IMR-90 (cell line): ENCODE data around the gene PPIL3. TPM values are rescaled to one million over a fixed set of nuclear protein-coding genes. Genes with fewer than 3 reads are reported as not detected.

Source experiments
- ATAC-seq: fragments of 200-7000 bp; cut with Tn5 transposase; 2 replicates; pipeline ENCODE4 v1.9.1; 2020; ENCODE audit warnings: low read depth, mild to moderate bottlenecking, moderate library complexity
- BruUV-seq: library from RNA; stranded (reverse); fragments of 400-500 nt; replicated peaks from 2 replicates; lab custom pipeline; 2021; lab: Mats Ljungman, UMichigan
- CTCF ChIA-PET: fragments of 300-600 bp; formaldehyde crosslinking; extraction: SDS; loops from one replicate; lab custom pipeline; 2021; ENCODE audit warnings: antibody characterized with exemption; lab: Yijun Ruan, JAX
- POLR2A ChIA-PET: fragments of 300-600 bp; sonication (Branson Sonifier 250); formaldehyde crosslinking; loops from one replicate; lab custom pipeline; 2022; ENCODE audit warnings: antibody characterized with exemption; ENCODE audit not compliant: unreplicated experiment; lab: Charles Lee
- DNase-seq: peaks from one replicate; pipeline ENCODE4 v3.0.0; 2013
- H2AFZ ChIP-seq: replicated peaks from 2 replicates; pipeline ENCODE3; 2013; ENCODE audit warnings: low read length, mild to moderate bottlenecking; ENCODE audit not compliant: poor library complexity
- H2AK5ac ChIP-seq: 2 replicates; pipeline ENCODE4 v1.6.1; 2013; ENCODE audit warnings: low read depth, low read length, inconsistent platforms
- H2AK9ac ChIP-seq: replicated peaks from 2 replicates; pipeline ENCODE3; 2013; ENCODE audit warnings: mild to moderate bottlenecking, low read depth, low read length, moderate library complexity; ENCODE audit not compliant: poor library complexity
- H2BK120ac ChIP-seq: 2 replicates; pipeline ENCODE4 v1.6.1; 2013; ENCODE audit warnings: low read depth, low read length, inconsistent platforms
- H2BK15ac ChIP-seq: 3 replicates; pipeline ENCODE4 v1.6.1; 2013; ENCODE audit warnings: low read depth, low read length, inconsistent platforms
- H2BK20ac ChIP-seq: 2 replicates; pipeline ENCODE4 v1.6.1; 2013; ENCODE audit warnings: low read depth, mild to moderate bottlenecking, inconsistent platforms, low read length, moderate library complexity
- H2BK5ac ChIP-seq: 2 replicates; pipeline ENCODE4 v1.6.1; 2013; ENCODE audit warnings: mild to moderate bottlenecking, low read depth, low read length, inconsistent platforms; ENCODE audit not compliant: poor library complexity, severe bottlenecking
- H3K14ac ChIP-seq: replicated peaks from 2 replicates; pipeline ENCODE4 v1.6.1; 2013; ENCODE audit warnings: low read depth, low read length, inconsistent platforms
- H3K18ac ChIP-seq: 2 replicates; pipeline ENCODE4 v1.6.1; 2013; ENCODE audit warnings: low read depth, low read length, control low read depth
- H3K23ac ChIP-seq: 2 replicates; pipeline ENCODE4 v1.6.1; 2013; ENCODE audit warnings: low read depth, low read length, inconsistent platforms
- H3K27ac ChIP-seq: 2 replicates; pipeline ENCODE4 v1.5.1; 2013; ENCODE audit warnings: mild to moderate bottlenecking, control low read depth, low read length; ENCODE audit not compliant: insufficient read depth
- H3K27me3 ChIP-seq: 2 replicates; pipeline ENCODE4 v1.6.1; 2013; ENCODE audit warnings: low read length; ENCODE audit not compliant: control insufficient read depth, insufficient read depth
- H3K36me3 ChIP-seq: 2 replicates; pipeline ENCODE4 v1.6.1; 2013; ENCODE audit warnings: low read length, mixed read lengths; ENCODE audit not compliant: control insufficient read depth, insufficient read depth
- H3K4ac ChIP-seq: 2 replicates; pipeline ENCODE4 v1.6.1; 2013; ENCODE audit warnings: low read depth, low read length, inconsistent platforms
- H3K4me1 ChIP-seq: 2 replicates; pipeline ENCODE4 v1.6.1; 2013; ENCODE audit warnings: low read length, mixed read lengths; ENCODE audit not compliant: control insufficient read depth, insufficient read depth
- H3K4me2 ChIP-seq: 2 replicates; pipeline ENCODE4 v1.6.1; 2013; ENCODE audit warnings: low read depth, mild to moderate bottlenecking, control low read depth, low read length, moderate library complexity
- H3K4me3 ChIP-seq: 2 replicates; pipeline ENCODE4 v1.5.1; 2013; ENCODE audit warnings: low read depth, mild to moderate bottlenecking, control low read depth, low read length, moderate library complexity; ENCODE audit not compliant: insufficient read depth
- H3K56ac ChIP-seq: 2 replicates; pipeline ENCODE4 v1.6.1; 2013; ENCODE audit warnings: low read length, inconsistent platforms; ENCODE audit not compliant: insufficient read depth; ENCODE audit errors: extremely low read depth
- H3K79me1 ChIP-seq, 2 experiments: 2 replicates each; pipeline ENCODE4 v1.6.1; 2013; ENCODE audit warnings: low read length in 2 of 2, inconsistent platforms in 1 of 2, low read depth in 1 of 2
- H3K9ac ChIP-seq: 2 replicates; pipeline ENCODE4 v1.6.1; 2013; ENCODE audit warnings: low read depth, low read length, control low read depth
- H3K9me1 ChIP-seq: 2 replicates; pipeline ENCODE4 v1.6.1; 2013; ENCODE audit warnings: low read length, inconsistent platforms; ENCODE audit not compliant: insufficient read depth
- H3K9me3 ChIP-seq: 2 replicates; pipeline ENCODE4 v1.6.1; 2013; ENCODE audit warnings: low read length; ENCODE audit not compliant: control insufficient read depth, insufficient read depth
- H4K20me1 ChIP-seq: 2 replicates; pipeline ENCODE4 v1.6.1; 2013; ENCODE audit warnings: low read length, inconsistent platforms; ENCODE audit not compliant: insufficient read depth
- H4K5ac ChIP-seq: 2 replicates; pipeline ENCODE4 v1.6.1; 2013; ENCODE audit warnings: mild to moderate bottlenecking, low read depth, low read length, control low read depth
- H4K8ac ChIP-seq, 2 experiments: 2 replicates each; pipeline ENCODE4 v1.6.1; 2013; ENCODE audit warnings: low read depth in 2 of 2, low read length in 2 of 2, control low read depth in 1 of 2, inconsistent platforms in 1 of 2
- H4K91ac ChIP-seq: 2 replicates; pipeline ENCODE4 v1.6.1; 2013; ENCODE audit warnings: low read depth, low read length, inconsistent platforms; ENCODE audit not compliant: insufficient read depth
- BHLHE40 ChIP-seq: fragments of 150-350 bp; IDR thresholded peaks from 2 replicates; pipeline ENCODE4 v1.6.1; 2016; ENCODE audit warnings: mild to moderate bottlenecking, low read depth, low read length
- CEBPB ChIP-seq: IDR thresholded peaks from 2 replicates; pipeline ENCODE4 v1.6.1; 2012; ENCODE audit warnings: low read depth, low read length, improper control_type of control experiment
- CHD1 ChIP-seq: IDR thresholded peaks from 2 replicates; pipeline ENCODE4 v1.6.1; 2012; ENCODE audit warnings: low read depth, low read length, improper control_type of control experiment
- CTCF ChIP-seq: conservative IDR thresholded peaks from 2 replicates; pipeline ENCODE4 v1.5.1; 2012; ENCODE audit warnings: mild to moderate bottlenecking, low read depth, low read length, improper control_type of control experiment
- FOS ChIP-seq: fragments of 150-350 bp; IDR thresholded peaks from 2 replicates; pipeline ENCODE4 v1.6.1; 2016; ENCODE audit warnings: low read depth, low read length
- MAFK ChIP-seq: IDR thresholded peaks from 2 replicates; pipeline ENCODE4 v1.6.1; 2012; ENCODE audit warnings: low read depth, low read length, improper control_type of control experiment
- MAZ ChIP-seq: IDR thresholded peaks from 2 replicates; pipeline ENCODE4 v1.6.1; 2012; ENCODE audit warnings: low read depth, mild to moderate bottlenecking, low read length, improper control_type of control experiment, moderate library complexity, borderline replicate concordance
- MXI1 ChIP-seq: IDR thresholded peaks from 2 replicates; pipeline ENCODE4 v1.6.1; 2012; ENCODE audit warnings: low read depth, mild to moderate bottlenecking, low read length, moderate library complexity, borderline replicate concordance
- NFE2L2 ChIP-seq: fragments of 150-350 bp; IDR thresholded peaks from 2 replicates; pipeline ENCODE4 v1.6.1; 2016; ENCODE audit warnings: low read depth, mild to moderate bottlenecking, low read length
- POLR2A ChIP-seq: IDR thresholded peaks from 2 replicates; pipeline ENCODE4 v1.6.1; 2012; ENCODE audit warnings: mild to moderate bottlenecking, low read depth, low read length
- RAD21 ChIP-seq: IDR thresholded peaks from 2 replicates; pipeline ENCODE4 v1.6.1; 2012; ENCODE audit warnings: low read length, improper control_type of control experiment
- RCOR1 ChIP-seq: IDR thresholded peaks from 2 replicates; pipeline ENCODE4 v1.6.1; 2012; ENCODE audit warnings: mild to moderate bottlenecking, low read length, improper control_type of control experiment; ENCODE audit not compliant: insufficient replicate concordance
- RFX5 ChIP-seq: IDR thresholded peaks from 2 replicates; pipeline ENCODE4 v1.8.0; 2012; ENCODE audit warnings: low read depth, mild to moderate bottlenecking, low read length, moderate library complexity
- SMC3 ChIP-seq: fragments of 150-350 bp; IDR thresholded peaks from 2 replicates; pipeline ENCODE4 v1.6.1; 2016; ENCODE audit warnings: low read depth, mild to moderate bottlenecking, antibody characterized with exemption, low read length, moderate library complexity
- USF2 ChIP-seq: fragments of 150-350 bp; IDR thresholded peaks from 2 replicates; pipeline ENCODE4 v1.6.1; 2017; ENCODE audit warnings: mild to moderate bottlenecking, antibody characterized with exemption, low read length, low read depth
- WGBS, 2 experiments: methylation state at CpG; one replicate each; pipeline versions ENCODE4 v1.1.5 to v1.1.7; 2013; ENCODE audit warnings: missing lambda C conversion rate in 2 of 2; ENCODE audit not compliant: insufficient read length in 1 of 2; ENCODE audit errors: extremely low coverage in 2 of 2; 5-methylcytosine and 5-hydroxymethylcytosine counted together
- dilution Hi-C: fragments of 300-500 bp; cut with HindIII; formaldehyde crosslinking; loops from one replicate; pipeline ENCODE4 v1.14.3; 2018; ENCODE audit warnings: low sequenced_read_pairs; ENCODE audit not compliant: unreplicated experiment
- in situ Hi-C: fragments of 300-500 bp; cut with MboI; formaldehyde crosslinking; loops from 3 replicates; pipeline ENCODE4 v1.14.3; 2019; ENCODE audit warnings: low sequenced_read_pairs, inconsistent platforms, mixed read lengths
- intact Hi-C: fragments of 100-400 bp; cut with micrococcal nuclease; formaldehyde crosslinking; loops from 2 replicates; pipeline ENCODE4 v1.10.0; 2022
- polyA plus RNA-seq, 3 experiments: library from polyadenylated mRNA; depleted of rRNA; stranded (reverse); fragments of >200 nt; gene quantifications; 2 replicates each; pipeline ENCODE4 v1.2.3, GENCODE V29; 2012; ENCODE audit warnings: low replicate concordance in 1 of 3
- total RNA-seq: library from RNA; depleted of rRNA; stranded (reverse); fragments of >200 nt; gene quantifications from 2 replicates; pipeline ENCODE4 v1.2.3, GENCODE V29; 2012
- TF ChIP-seq, protein P1 (sequence below): fragments of 150-350 bp; IDR thresholded peaks from 2 replicates; pipeline ENCODE4 v1.6.1; 2016; ENCODE audit warnings: low read depth, mild to moderate bottlenecking, low read length, moderate library complexity, borderline replicate concordance

The PPIL3 gene
- total and polyA plus RNA-seq, 2 of the 4 experiments (the other 2 are of a cell fraction) = 35.1 to 47.9 TPM

- no peak overlapping the region for H3K23ac ChIP-seq
- BruUV-seq = no TSS peak
- no peak overlapping the region for H3K4ac ChIP-seq
- H4K8ac ChIP-seq = no peak overlapping the region
- no peak overlapping the region for H2BK120ac ChIP-seq
- no peaks in the 10 kb centered on the region for H3K4me1 ChIP-seq
- no peak overlapping the region for H3K9ac ChIP-seq
- DNase-seq (no peak), ATAC-seq (no peak)
- POLR2A ChIA-PET = no interaction called here
- no peaks in the 10 kb centered on the region for H3K27me3 ChIP-seq
- no peak overlapping the region for H4K5ac ChIP-seq
- intact Hi-C loops = no loop called here
- H2BK5ac ChIP-seq = no peak overlapping the region
- H3K9me1 ChIP-seq = no peaks in the 10 kb centered on the region
- no peak overlapping the region for H3K27ac ChIP-seq
- no CpG with 5 or more reads among the region's 4 CpGs for WGBS, 2 experiments
- no peak overlapping the region for H4K91ac ChIP-seq
- CTCF ChIA-PET = no interaction called here
- peaks cover 5% of the 10 kb centered on the region for H3K9me3 ChIP-seq
- H3K4me3 ChIP-seq = no peak overlapping the region
- no peak overlapping the region for H2BK15ac ChIP-seq
- H3K4me2 ChIP-seq = no peak overlapping the region
- TF ChIP-seq CTCF = no peak
- TF ChIP-seq RCOR1 = no peak
- no peak for TF ChIP-seq MAFK
- no peak for TF ChIP-seq BHLHE40
- no peak for TF ChIP-seq CEBPB
- no peak for TF ChIP-seq RAD21
- TF ChIP-seq USF2 = no peak
- TF ChIP-seq MAZ = no peak
- TF ChIP-seq FOS = no peak
- no peak for TF ChIP-seq SMC3
- no peak for TF ChIP-seq MXI1
- no peak for TF ChIP-seq NFE2L2
- no peak for TF ChIP-seq CHD1
- TF ChIP-seq RFX5 = no peak
- TF ChIP-seq, protein P1, sequence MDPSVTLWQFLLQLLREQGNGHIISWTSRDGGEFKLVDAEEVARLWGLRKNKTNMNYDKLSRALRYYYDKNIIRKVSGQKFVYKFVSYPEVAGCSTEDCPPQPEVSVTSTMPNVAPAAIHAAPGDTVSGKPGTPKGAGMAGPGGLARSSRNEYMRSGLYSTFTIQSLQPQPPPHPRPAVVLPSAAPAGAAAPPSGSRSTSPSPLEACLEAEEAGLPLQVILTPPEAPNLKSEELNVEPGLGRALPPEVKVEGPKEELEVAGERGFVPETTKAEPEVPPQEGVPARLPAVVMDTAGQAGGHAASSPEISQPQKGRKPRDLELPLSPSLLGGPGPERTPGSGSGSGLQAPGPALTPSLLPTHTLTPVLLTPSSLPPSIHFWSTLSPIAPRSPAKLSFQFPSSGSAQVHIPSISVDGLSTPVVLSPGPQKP = no peak
- TF ChIP-seq POLR2A = no peak
- no peak overlapping the region for H2BK20ac ChIP-seq
- no peak overlapping the region for H2AK9ac ChIP-seq
- H3K18ac ChIP-seq = no peak overlapping the region
- no peak overlapping the region for H3K56ac ChIP-seq
- in situ Hi-C loops = no loop called here
- no peak overlapping the region for H2AK5ac ChIP-seq
- H2AFZ ChIP-seq = no peak overlapping the region
- H4K20me1 ChIP-seq = no peaks in the 10 kb centered on the region
- no peaks in the 10 kb centered on the region for H3K79me1 ChIP-seq
- dilution Hi-C loops = no loop called here
- H3K36me3 ChIP-seq = no peaks in the 10 kb centered on the region
- no peak overlapping the region for H3K14ac ChIP-seq
These were observed 54.2 kb downstream of the PPIL3 start for GRCh38 chr2:200834701-200835100.
